Measurements from ENCODE around the gene EDNRA. TPM values are rescaled to one million over a fixed set of nuclear protein-coding genes. Genes with fewer than 3 reads are reported as not detected.

EDNRA gene
- total and polyA plus RNA-seq, 2 of the 8 experiments (the other 6 are each of a cell fraction or from before 2014, with no cell fraction given): 1.7 to 3.3 TPM

DNA sequence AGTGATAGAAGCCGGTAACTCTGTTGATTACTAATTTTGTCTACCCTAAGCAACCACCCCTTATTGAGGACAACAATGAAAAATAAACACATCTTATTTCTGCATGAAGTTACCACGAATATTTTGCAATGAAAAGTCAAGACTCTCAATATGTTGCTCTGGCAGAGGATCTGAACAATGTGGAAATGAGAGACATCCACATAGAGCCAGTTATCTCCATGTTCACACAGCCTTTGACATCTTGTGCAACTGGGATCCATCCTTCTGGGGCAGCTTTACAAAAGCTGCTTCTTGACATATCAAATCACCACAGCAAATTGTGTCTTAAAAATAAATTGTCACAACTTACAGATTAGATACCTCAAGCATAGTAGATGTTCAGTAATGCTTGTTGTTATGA is 10.2 kb downstream of the EDNRA start (continued):
- TF ChIP-seq POU5F1 (IDR thresholded peaks at IDR 0.05; ENCODE audit: low read depth, low read length) (no peak), CBX8 (IDR thresholded peaks at IDR 0.05; ENCODE audit: borderline replicate concordance, low read depth, low read length) (no peak), SAP30 (IDR thresholded peaks at IDR 0.05; ENCODE audit: insufficient read depth, insufficient replicate concordance, low read length) (no peak), CHD1 (IDR thresholded peaks at IDR 0.05; ENCODE audit: low read depth, low read length) (no peak), RAD21 (IDR thresholded peaks at IDR 0.05 in 1 of 2, conservative IDR thresholded peaks at IDR 0.05 in 1 of 2; ENCODE audit: low read depth in 2 of 2, low read length in 2 of 2) (no peak)
- TF ChIP-seq, protein P1, sequence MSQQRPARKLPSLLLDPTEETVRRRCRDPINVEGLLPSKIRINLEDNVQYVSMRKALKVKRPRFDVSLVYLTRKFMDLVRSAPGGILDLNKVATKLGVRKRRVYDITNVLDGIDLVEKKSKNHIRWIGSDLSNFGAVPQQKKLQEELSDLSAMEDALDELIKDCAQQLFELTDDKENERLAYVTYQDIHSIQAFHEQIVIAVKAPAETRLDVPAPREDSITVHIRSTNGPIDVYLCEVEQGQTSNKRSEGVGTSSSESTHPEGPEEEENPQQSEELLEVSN (IDR thresholded peaks at IDR 0.05): no peak

Data from H1 (cell line).